Nephron progenitor cell (in vitro differentiated cells): Measurements from ENCODE around the gene SUMF1.
A peak's percentile ranks its signal among the peaks of the same experiment; 100 is the strongest.

Experiments
- DNase-seq: peaks from one replicate; pipeline ENCODE4 v3.0.0; 2021
- H3K27ac Mint-ChIP-seq: 2 replicates; pipeline ENCODE4 v1.8.0; 2021; ENCODE audit warnings: mild to moderate bottlenecking, moderate library complexity, mixed read lengths
- H3K27me3 Mint-ChIP-seq: 2 replicates; pipeline ENCODE4 v1.8.0; 2021; ENCODE audit warnings: mild to moderate bottlenecking, low read depth, mixed read lengths; ENCODE audit not compliant: poor library complexity
- H3K36me3 Mint-ChIP-seq: 2 replicates; pipeline ENCODE4 v1.8.0; 2021; ENCODE audit warnings: low read depth, mixed read lengths
- H3K4me1 Mint-ChIP-seq: 2 replicates; pipeline ENCODE4 v1.8.0; 2021; ENCODE audit warnings: mixed read lengths
- H3K4me3 Mint-ChIP-seq: 2 replicates; pipeline ENCODE4 v1.8.0; 2021; ENCODE audit warnings: mild to moderate bottlenecking, moderate library complexity, mixed read lengths
- H3K9me3 Mint-ChIP-seq: 2 replicates; pipeline ENCODE4 v1.8.0; 2021; ENCODE audit warnings: mild to moderate bottlenecking, moderate library complexity, mixed read lengths
- TF ChIP-seq, protein P1 (sequence below): fragments of 200-600 bp; sonication (generic); IDR thresholded peaks from 2 replicates; pipeline ENCODE4 v1.5.0; 2021; ENCODE audit warnings: antibody characterized with exemption

The SUMF1 gene

DNA sequence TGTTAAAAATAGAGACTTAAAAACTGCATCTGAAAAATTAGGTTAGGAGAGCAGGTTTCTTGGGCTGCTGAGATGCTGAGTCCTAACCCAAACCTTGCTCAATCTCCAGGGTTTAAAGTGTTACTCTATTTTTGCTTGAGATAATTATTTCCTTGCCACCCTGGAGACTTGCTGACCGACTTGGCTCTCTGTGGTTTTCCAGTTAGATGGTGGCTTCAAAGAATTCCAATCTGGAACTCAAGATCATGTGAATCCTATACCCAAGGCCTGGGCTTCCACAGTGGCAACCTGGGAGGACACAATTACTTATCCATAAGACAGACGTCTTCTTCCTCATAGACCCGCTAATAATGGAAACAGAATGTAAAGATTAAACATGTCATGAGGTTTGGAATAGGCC, 47.7 kb downstream of the SUMF1 start:
- no peak for DNase-seq
- Mint-ChIP-seq H3K27me3 (no peaks in the 10 kb centered on the region), H3K9me3 (no peaks in the 10 kb centered on the region), H3K27ac (no peak overlapping the region), H3K4me1 (peaks cover 20% of the 10 kb centered on the region), H3K36me3 (peaks cover 16% of the 10 kb centered on the region), H3K4me3 (no peak overlapping the region)
- TF ChIP-seq, protein P1, sequence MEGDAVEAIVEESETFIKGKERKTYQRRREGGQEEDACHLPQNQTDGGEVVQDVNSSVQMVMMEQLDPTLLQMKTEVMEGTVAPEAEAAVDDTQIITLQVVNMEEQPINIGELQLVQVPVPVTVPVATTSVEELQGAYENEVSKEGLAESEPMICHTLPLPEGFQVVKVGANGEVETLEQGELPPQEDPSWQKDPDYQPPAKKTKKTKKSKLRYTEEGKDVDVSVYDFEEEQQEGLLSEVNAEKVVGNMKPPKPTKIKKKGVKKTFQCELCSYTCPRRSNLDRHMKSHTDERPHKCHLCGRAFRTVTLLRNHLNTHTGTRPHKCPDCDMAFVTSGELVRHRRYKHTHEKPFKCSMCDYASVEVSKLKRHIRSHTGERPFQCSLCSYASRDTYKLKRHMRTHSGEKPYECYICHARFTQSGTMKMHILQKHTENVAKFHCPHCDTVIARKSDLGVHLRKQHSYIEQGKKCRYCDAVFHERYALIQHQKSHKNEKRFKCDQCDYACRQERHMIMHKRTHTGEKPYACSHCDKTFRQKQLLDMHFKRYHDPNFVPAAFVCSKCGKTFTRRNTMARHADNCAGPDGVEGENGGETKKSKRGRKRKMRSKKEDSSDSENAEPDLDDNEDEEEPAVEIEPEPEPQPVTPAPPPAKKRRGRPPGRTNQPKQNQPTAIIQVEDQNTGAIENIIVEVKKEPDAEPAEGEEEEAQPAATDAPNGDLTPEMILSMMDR, result no peak

DNA sequence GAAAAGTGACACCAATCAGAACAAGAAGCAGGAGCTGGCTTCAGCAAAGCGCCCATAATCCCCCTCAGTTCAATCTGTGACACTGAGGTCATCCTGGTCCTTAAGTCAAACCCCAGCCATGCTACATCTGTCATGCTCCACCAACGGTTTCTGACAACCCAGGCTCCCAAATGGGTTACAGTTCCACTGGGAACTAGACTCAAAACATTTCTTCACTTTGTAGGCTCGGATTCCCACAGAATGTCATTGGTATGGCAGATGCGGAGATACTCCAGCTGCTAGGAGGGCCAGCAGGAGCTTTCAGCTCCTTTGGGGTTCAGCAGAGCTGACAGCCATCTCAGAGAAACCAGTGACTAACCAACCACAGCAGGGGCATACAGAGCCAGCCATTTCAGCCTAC, 48.9 kb downstream of the SUMF1 start:
- Mint-ChIP-seq H3K4me3 (no peak overlapping the region), H3K27me3 (no peaks in the 10 kb centered on the region), H3K4me1 (peaks cover 12% of the 10 kb centered on the region), H3K9me3 (no peaks in the 10 kb centered on the region), H3K36me3 (peaks cover 18% of the 10 kb centered on the region), H3K27ac (peak overlapping the region; percentile 72)
- no peak for DNase-seq
- TF ChIP-seq, protein P1, result no peak

DNA sequence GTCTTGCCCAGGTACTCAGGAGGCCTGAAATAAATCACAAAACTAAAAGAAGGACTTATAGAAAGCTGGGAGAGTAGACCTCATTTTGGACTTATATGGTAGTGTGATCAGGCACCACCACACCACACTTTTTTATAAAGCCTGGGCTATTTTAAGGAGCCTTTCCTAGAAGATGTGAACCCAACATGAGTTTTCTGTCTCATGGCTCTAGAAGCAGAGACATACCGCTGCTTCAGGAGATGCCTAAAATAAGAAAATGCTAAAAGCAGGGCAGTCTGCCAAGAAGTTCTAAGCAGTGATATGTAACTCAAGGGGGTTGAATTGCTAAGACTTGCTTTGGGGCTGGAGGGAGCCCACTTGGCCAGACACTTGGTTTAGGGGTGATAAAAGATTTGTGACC, 49.6 kb downstream of the SUMF1 start:
- no peak for DNase-seq
- H3K27me3 Mint-ChIP-seq, result no peaks in the 10 kb centered on the region
- H3K4me1 Mint-ChIP-seq, result peaks cover 7% of the 10 kb centered on the region
- TF ChIP-seq, protein P1, result no peak
- no peaks in the 10 kb centered on the region for H3K9me3 Mint-ChIP-seq
- H3K36me3 Mint-ChIP-seq, result peaks cover 21% of the 10 kb centered on the region
- H3K27ac Mint-ChIP-seq, result no peak overlapping the region
- no peak overlapping the region for H3K4me3 Mint-ChIP-seq

DNA sequence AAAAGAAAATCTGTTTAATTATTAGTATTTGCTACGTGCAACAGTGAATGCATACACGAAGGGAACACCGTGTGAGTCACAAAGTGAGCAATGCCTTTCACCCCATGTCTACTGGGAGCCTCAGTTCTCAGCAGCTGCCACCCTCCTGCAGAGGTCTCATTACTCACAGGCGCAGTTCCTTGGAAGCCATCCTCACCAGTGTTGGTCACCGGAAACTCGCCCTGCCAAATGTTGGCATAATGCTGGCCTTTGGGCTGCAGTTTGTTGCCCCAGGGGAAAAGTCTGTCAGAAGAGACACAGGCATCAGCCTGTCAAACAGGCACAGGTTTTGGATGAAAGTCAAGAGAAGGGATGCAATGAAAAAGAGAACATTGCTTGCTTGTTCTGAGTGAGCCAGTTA, 50.1 kb downstream of the SUMF1 start:
- peaks cover 25% of the 10 kb centered on the region for H3K36me3 Mint-ChIP-seq
- H3K9me3 Mint-ChIP-seq, result no peaks in the 10 kb centered on the region
- H3K4me1 Mint-ChIP-seq, result peaks cover 6% of the 10 kb centered on the region
- TF ChIP-seq, protein P1, result no peak
- H3K4me3 Mint-ChIP-seq, result no peak overlapping the region
- H3K27me3 Mint-ChIP-seq, result no peaks in the 10 kb centered on the region
- no peak overlapping the region for H3K27ac Mint-ChIP-seq
- DNase-seq, result no peak

DNA sequence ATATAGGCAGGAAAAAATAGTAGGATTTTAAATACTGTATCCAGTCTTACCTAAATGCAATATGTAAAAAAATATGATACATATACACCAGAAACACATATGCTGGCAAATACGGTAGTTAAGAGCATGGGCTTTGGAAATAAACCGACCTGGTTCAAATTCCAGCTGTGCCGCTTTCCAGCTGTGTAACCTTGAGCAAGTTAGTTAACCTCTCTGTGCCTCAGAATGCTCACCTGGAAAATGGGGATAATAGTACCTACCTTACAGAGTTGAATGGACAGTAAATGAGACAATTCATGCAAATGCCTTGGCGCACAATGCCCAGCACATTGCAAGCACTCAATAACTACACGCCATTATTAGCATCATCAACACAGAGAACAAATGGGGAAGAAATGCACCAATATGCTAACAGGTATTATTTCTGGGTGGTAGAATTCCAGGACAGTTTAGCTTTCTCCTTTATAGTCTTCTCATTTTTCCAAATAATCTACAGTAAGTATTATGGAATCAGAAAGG, 50.6 kb downstream of the SUMF1 start:
- no peaks in the 10 kb centered on the region for H3K9me3 Mint-ChIP-seq
- peaks cover 2% of the 10 kb centered on the region for H3K4me1 Mint-ChIP-seq
- no peaks in the 10 kb centered on the region for H3K27me3 Mint-ChIP-seq
- DNase-seq, result no peak
- H3K27ac Mint-ChIP-seq, result no peak overlapping the region
- H3K4me3 Mint-ChIP-seq, result no peak overlapping the region
- TF ChIP-seq, protein P1, result no peak
- peaks cover 29% of the 10 kb centered on the region for H3K36me3 Mint-ChIP-seq

DNA sequence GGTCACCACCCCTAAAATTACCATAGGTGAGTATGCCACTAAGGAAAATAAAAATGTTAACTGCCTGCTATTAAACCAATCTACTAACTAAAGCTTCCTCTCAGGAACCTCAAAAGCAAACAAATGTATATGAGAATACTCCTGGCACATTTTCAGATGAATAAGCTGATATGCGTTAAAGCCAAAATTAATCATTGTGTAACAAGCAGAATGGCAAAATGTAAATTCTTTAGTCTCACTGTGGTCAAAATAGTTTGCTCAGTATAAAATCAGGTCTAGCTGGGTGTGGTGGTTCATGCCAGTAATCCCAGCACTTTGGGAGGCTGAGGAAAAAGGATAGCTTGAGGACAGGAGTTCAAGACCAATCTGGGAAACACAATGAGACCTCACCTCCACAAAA, 53.6 kb downstream of the SUMF1 start:
- TF ChIP-seq, protein P1, result no peak

More for the DNA sequence above, 53.6 kb downstream of the SUMF1 start:
- H3K36me3 Mint-ChIP-seq, result peaks cover 32% of the 10 kb centered on the region
- H3K27ac Mint-ChIP-seq, result no peak overlapping the region
- no peak overlapping the region for H3K4me3 Mint-ChIP-seq
- no peaks in the 10 kb centered on the region for H3K9me3 Mint-ChIP-seq
- no peak for DNase-seq
- H3K4me1 Mint-ChIP-seq, result peaks cover 3% of the 10 kb centered on the region
- no peaks in the 10 kb centered on the region for H3K27me3 Mint-ChIP-seq
